Measurements from ENCODE around the gene UCP2. TPM values are rescaled to one million over a fixed set of nuclear protein-coding genes. Genes with fewer than 3 reads are reported as not detected.
"Not testable (repeated sequence)": the region's sequence is repeated elsewhere in the genome, so short reads cannot be mapped to it uniquely, and the experiment has no call there.

Gene UCP2
- total and polyA plus RNA-seq, 7 donors = 23.8 to 117 (median 37.2) TPM

- Histone ChIP-seq H3K27ac (no peak overlapping the region), H3K27me3 (no peaks in the 10 kb centered on the region), H3K4me1 (no peaks in the 10 kb centered on the region), H3K9me3 (peaks cover 0 to 3% (median 0%) of the 10 kb centered on the region in 4 donors), H3K4me3 (no peak overlapping the region), H3K36me3 (no peaks in the 10 kb centered on the region)
- no peak for TF ChIP-seq POLR2AphosphoS5 (IDR thresholded peaks at IDR 0.05)
- no peak for TF ChIP-seq CTCF (IDR thresholded peaks at IDR 0.05)
- no peak for TF ChIP-seq POLR2A (IDR thresholded peaks at IDR 0.05)
- TF ChIP-seq EP300 (IDR thresholded peaks at IDR 0.05) = no peak
- WGBS, 2 donors = 66 to 80% methylated on average over 4 of the region's 4 CpGs
- no peak for DNase-seq
- intact Hi-C loops (cut with DNase I) = no loop called here
Observed at GRCh38 chr11:73939096-73939495, 43.5 kb downstream of the UCP2 start.

GRCh38 chr11:73936047-73936446 is 46.6 kb downstream of the UCP2 start:
- WGBS, 2 donors = 97 to 98% methylated on average over 18 to 19 of the region's 25 CpGs

GRCh38 chr11:73932781-73933180 is 49.9 kb downstream of the UCP2 start:
- TF ChIP-seq POLR2A (IDR thresholded peaks at IDR 0.05) (no peak), EP300 (IDR thresholded peaks at IDR 0.05) (no peak), POLR2AphosphoS5 (IDR thresholded peaks at IDR 0.05) (no peak), CTCF (IDR thresholded peaks at IDR 0.05) (no peak)
- Histone ChIP-seq H3K4me3 (no peak overlapping the region), H3K9me3 (no peaks in the 10 kb centered on the region), H3K36me3 (peaks cover 5 to 41% (median 11%) of the 10 kb centered on the region in 4 donors), H3K27ac (no peak overlapping the region), H3K4me1 (no peaks in the 10 kb centered on the region), H3K27me3 (no peaks in the 10 kb centered on the region)
- intact Hi-C loops (cut with DNase I) = no loop called here
- WGBS, 2 donors = 91 to 96% methylated on average over 7 of the region's 7 CpGs
- DNase-seq = no peak

More at GRCh38 chr11:73936047-73936446, 46.6 kb downstream of the UCP2 start:
- H3K27me3 ChIP-seq; H3K9me3 ChIP-seq; DNase-seq; H3K4me1 ChIP-seq; intact Hi-C loops (cut with DNase I); H3K27ac ChIP-seq; H3K4me3 ChIP-seq: not testable (repeated sequence)
- H3K36me3 ChIP-seq = peaks cover 0 to 16% (median 0%) of the 10 kb centered on the region in 4 donors

- intact Hi-C loops (cut with DNase I) = no loop called here
- Histone ChIP-seq H3K4me1 (no peaks in the 10 kb centered on the region), H3K27me3 (no peaks in the 10 kb centered on the region), H3K36me3 (peaks cover 13 to 49% (median 20%) of the 10 kb centered on the region in 4 donors), H3K27ac (no peak overlapping the region), H3K9me3 (no peaks in the 10 kb centered on the region), H3K4me3 (no peak overlapping the region)
- WGBS, 2 donors = 17 to 63% methylated on average over 6 of the region's 6 CpGs
- DNase-seq = no peak
- TF ChIP-seq POLR2AphosphoS5 (IDR thresholded peaks at IDR 0.05) (no peak), CTCF (IDR thresholded peaks at IDR 0.05) (no peak), EP300 (IDR thresholded peaks at IDR 0.05) (no peak), POLR2A (IDR thresholded peaks at IDR 0.05) (no peak)
Observed at GRCh38 chr11:73931951-73932350, 50.7 kb downstream of the UCP2 start.

GRCh38 chr11:73931039-73931645 is 51.5 kb downstream of the UCP2 start:
- no peak for TF ChIP-seq POLR2A (IDR thresholded peaks at IDR 0.05)
- peak in 1 of 4 experiments; percentile 10 for TF ChIP-seq CTCF (IDR thresholded peaks at IDR 0.05)
- 67 to 72% methylated on average over 7 of the region's 7 CpGs for WGBS, 2 donors
- no peak for DNase-seq
- no peaks in the 10 kb centered on the region for H3K27me3 ChIP-seq
- intact Hi-C loops (cut with DNase I) = no loop called here
- H3K36me3 ChIP-seq = peaks cover 15 to 58% (median 21%) of the 10 kb centered on the region in 4 donors
- H3K4me3 ChIP-seq = no peak overlapping the region
- no peaks in the 10 kb centered on the region for H3K4me1 ChIP-seq
- no peaks in the 10 kb centered on the region for H3K9me3 ChIP-seq
- H3K27ac ChIP-seq = no peak overlapping the region
